Sigmoid colon (tissue), 4 donors: Measurements from ENCODE around the gene NPIPB2.
"Not testable (repeated sequence)": the region's sequence is repeated elsewhere in the genome, so short reads cannot be mapped to it uniquely, and the experiment has no call there.

Source experiments
- EP300 ChIP-seq, 4 donors: sonication (generic); formaldehyde crosslinking; IDR thresholded peaks; one replicate each; pipeline ENCODE4 v1.6.1; 2017; ENCODE audit warnings: antibody characterized with exemption in 4 of 4
- POLR2A ChIP-seq, 2 donors: fragments of 450-650 bp; IDR thresholded peaks; one replicate each; pipeline ENCODE4 v1.6.1; 2016; ENCODE audit warnings: antibody characterized with exemption in 2 of 2, mild to moderate bottlenecking in 2 of 2, moderate library complexity in 2 of 2
- POLR2AphosphoS5 ChIP-seq, 4 donors: sonication (generic); formaldehyde crosslinking; IDR thresholded peaks; one replicate each; pipeline ENCODE4 v1.6.1; 2017; ENCODE audit warnings: antibody characterized with exemption in 4 of 4
- TF ChIP-seq, protein P1 (sequence below), 4 experiments: fragments of 450-650 bp in 3 of 4; fragments of 200-600 bp in 1 of 4; IDR thresholded peaks; one replicate each; pipeline ENCODE4 v1.5.1; 2016 to 2019; ENCODE audit warnings: antibody characterized with exemption in 4 of 4, mild to moderate bottlenecking in 3 of 4, moderate library complexity in 2 of 4

DNA sequence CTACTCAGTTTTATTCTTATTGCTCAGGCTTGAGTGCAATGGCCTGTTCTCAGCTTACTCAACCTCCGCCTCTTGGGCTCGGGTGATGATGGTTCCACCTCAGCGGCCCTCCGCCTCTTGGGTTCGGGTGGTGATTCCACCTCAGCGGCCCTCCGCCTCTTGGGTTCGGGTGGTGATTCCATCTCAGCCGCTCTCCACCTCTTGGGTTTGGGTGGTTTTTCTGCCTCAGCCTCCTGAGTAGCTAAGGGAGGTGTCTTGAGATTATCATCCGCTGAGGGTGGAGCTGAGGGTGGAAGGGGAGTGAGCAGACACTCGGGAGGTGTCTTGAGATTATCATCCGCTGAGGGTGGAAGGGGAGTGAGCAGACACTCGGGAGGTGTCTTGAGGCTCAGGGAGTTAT is 14.5 kb downstream of the NPIPB2 start:
- TF ChIP-seq, protein P1, sequence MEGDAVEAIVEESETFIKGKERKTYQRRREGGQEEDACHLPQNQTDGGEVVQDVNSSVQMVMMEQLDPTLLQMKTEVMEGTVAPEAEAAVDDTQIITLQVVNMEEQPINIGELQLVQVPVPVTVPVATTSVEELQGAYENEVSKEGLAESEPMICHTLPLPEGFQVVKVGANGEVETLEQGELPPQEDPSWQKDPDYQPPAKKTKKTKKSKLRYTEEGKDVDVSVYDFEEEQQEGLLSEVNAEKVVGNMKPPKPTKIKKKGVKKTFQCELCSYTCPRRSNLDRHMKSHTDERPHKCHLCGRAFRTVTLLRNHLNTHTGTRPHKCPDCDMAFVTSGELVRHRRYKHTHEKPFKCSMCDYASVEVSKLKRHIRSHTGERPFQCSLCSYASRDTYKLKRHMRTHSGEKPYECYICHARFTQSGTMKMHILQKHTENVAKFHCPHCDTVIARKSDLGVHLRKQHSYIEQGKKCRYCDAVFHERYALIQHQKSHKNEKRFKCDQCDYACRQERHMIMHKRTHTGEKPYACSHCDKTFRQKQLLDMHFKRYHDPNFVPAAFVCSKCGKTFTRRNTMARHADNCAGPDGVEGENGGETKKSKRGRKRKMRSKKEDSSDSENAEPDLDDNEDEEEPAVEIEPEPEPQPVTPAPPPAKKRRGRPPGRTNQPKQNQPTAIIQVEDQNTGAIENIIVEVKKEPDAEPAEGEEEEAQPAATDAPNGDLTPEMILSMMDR (IDR thresholded peaks at IDR 0.05): not testable (repeated sequence)
- not testable (repeated sequence) for TF ChIP-seq POLR2AphosphoS5, POLR2A, EP300 (IDR thresholded peaks at IDR 0.05)
